GM23248 (cell line): ENCODE data around the gene C1orf21. TPM values are rescaled to one million over a fixed set of nuclear protein-coding genes. Genes with fewer than 3 reads are reported as not detected.

ENCODE experiments used
- DNase-seq: peaks from one replicate; pipeline ENCODE4 v3.0.0-alpha.2; 2015
- H2AFZ ChIP-seq: fragments of 200-600 bp; sonication (generic); 2 replicates; pipeline ENCODE4 v1.6.1; 2016; ENCODE audit warnings: antibody characterized with exemption
- H3F3A ChIP-seq: fragments of 200-600 bp; sonication (generic); 2 replicates; pipeline ENCODE4 v1.6.1; 2016; ENCODE audit warnings: mild to moderate bottlenecking, antibody characterized with exemption, mixed run types; ENCODE audit not compliant: insufficient read depth
- H3K27ac ChIP-seq: fragments of 200-600 bp; sonication (generic); 2 replicates; pipeline ENCODE4 v1.5.1; 2016; ENCODE audit warnings: mild to moderate bottlenecking
- H3K27me3 ChIP-seq: fragments of 200-600 bp; sonication (generic); replicated peaks from 2 replicates; pipeline ENCODE4 v1.6.1; 2016; ENCODE audit warnings: mild to moderate bottlenecking; ENCODE audit not compliant: insufficient read depth
- H3K36me3 ChIP-seq: fragments of 200-600 bp; sonication (generic); 2 replicates; pipeline ENCODE4 v1.6.1; 2016; ENCODE audit warnings: low read depth, mild to moderate bottlenecking
- H3K4me1 ChIP-seq: fragments of 200-600 bp; sonication (generic); 2 replicates; pipeline ENCODE4 v1.6.1; 2016; ENCODE audit warnings: mild to moderate bottlenecking; ENCODE audit not compliant: insufficient read depth
- H3K4me2 ChIP-seq: fragments of 200-600 bp; sonication (generic); one replicate; pipeline ENCODE4 v1.6.1; 2016; ENCODE audit warnings: mild to moderate bottlenecking; ENCODE audit not compliant: unreplicated experiment
- H3K4me3 ChIP-seq: fragments of 200-600 bp; sonication (generic); 2 replicates; pipeline ENCODE4 v1.5.1; 2016; ENCODE audit warnings: mild to moderate bottlenecking
- H3K79me2 ChIP-seq: fragments of 200-600 bp; sonication (generic); 2 replicates; pipeline ENCODE4 v1.6.1; 2016; ENCODE audit warnings: mild to moderate bottlenecking; ENCODE audit not compliant: insufficient read depth
- H3K9ac ChIP-seq: fragments of 200-600 bp; sonication (generic); 2 replicates; pipeline ENCODE4 v1.6.1; 2016; ENCODE audit warnings: mild to moderate bottlenecking
- H3K9me2 ChIP-seq: fragments of 200-600 bp; sonication (generic); 2 replicates; pipeline ENCODE4 v1.6.1; 2016; ENCODE audit warnings: mixed run types, mild to moderate bottlenecking, moderate library complexity; ENCODE audit not compliant: insufficient read depth
- H3K9me3 ChIP-seq: fragments of 200-600 bp; sonication (generic); one replicate; pipeline ENCODE4 v1.6.1; 2017; ENCODE audit warnings: low read depth
- H4K20me1 ChIP-seq: fragments of 200-600 bp; sonication (generic); 2 replicates; pipeline ENCODE4 v1.6.0; 2016; ENCODE audit not compliant: insufficient read depth
- EZH2 ChIP-seq: fragments of 200-600 bp; sonication (generic); IDR thresholded peaks from 2 replicates; pipeline ENCODE4 v1.6.1; 2018; ENCODE audit warnings: antibody characterized with exemption, mild to moderate bottlenecking; ENCODE audit not compliant: insufficient read depth, poor library complexity, severe bottlenecking
- EZH2phosphoT487 ChIP-seq: fragments of 200-600 bp; sonication (generic); IDR thresholded peaks from 2 replicates; pipeline ENCODE4 v1.6.1; 2018; ENCODE audit warnings: antibody characterized with exemption, moderate library complexity, mild to moderate bottlenecking, low read depth; ENCODE audit not compliant: insufficient read depth
- WGBS, 2 experiments: methylation state at CpG; one replicate each; pipeline ENCODE4 v1.1.6; 2015 to 2017; ENCODE audit warnings: low lambda C conversion rate in 2 of 2, low coverage in 1 of 2; ENCODE audit errors: missing lambda C conversion rate in 2 of 2; 5-methylcytosine and 5-hydroxymethylcytosine counted together
- in situ Hi-C: fragments of 300-500 bp; cut with MboI; formaldehyde crosslinking; loops from 2 replicates; pipeline ENCODE4 v1.15.0; 2020
- polyA plus RNA-seq: library from polyadenylated mRNA; unstranded; fragments of >200 nt; fragmentation: Nextera tagmentation; extraction: Ambion mirVana; gene quantifications from 2 replicates; pipeline ENCODE4 v1.2.1, GENCODE V29; 2016
- total RNA-seq: library from RNA; depleted of rRNA; stranded (reverse); fragments of >200 nt; shearing (Covaris generic); gene quantifications from 2 replicates; pipeline ENCODE4 v1.2.3, GENCODE V29; 2014

The C1orf21 gene
- total and polyA plus RNA-seq, 2 experiments from 2014 or later: 16.7 to 20.0 TPM

DNA sequence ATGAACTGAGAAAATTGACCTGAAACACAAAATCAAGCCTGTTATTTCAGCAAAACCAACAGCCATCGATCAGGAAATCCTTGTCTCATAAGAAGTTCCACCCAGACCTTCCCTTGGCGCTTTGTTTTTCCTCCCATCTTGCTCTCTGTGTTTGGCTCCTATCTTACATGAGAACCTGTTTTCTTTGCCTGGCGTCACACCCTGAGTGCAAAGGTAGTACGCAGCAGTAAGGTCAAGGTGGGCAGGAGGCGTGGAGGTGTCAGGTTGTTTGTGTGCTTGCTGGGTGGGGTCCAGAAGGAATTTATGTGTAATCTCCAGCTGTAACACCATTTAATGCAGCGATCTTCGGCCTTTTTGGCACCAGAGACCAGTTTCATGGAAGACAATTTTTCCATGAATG is 50.5 kb downstream of the C1orf21 start:
- DNase-seq: no peak
- H3K4me3 ChIP-seq: no peak overlapping the region
- H3K9me2 ChIP-seq: no peaks in the 10 kb centered on the region
- in situ Hi-C loops: no loop called here
- H2AFZ ChIP-seq: no peak overlapping the region
- TF ChIP-seq EZH2phosphoT487: no peak
- no peak for TF ChIP-seq EZH2
- H3K4me2 ChIP-seq: no peak overlapping the region
- no peaks in the 10 kb centered on the region for H3F3A ChIP-seq
- no peak overlapping the region for H3K9ac ChIP-seq
- no peaks in the 10 kb centered on the region for H3K9me3 ChIP-seq
- H3K79me2 ChIP-seq: no peaks in the 10 kb centered on the region
- no peaks in the 10 kb centered on the region for H3K27me3 ChIP-seq
- no peak overlapping the region for H3K27ac ChIP-seq
- H3K36me3 ChIP-seq: no peaks in the 10 kb centered on the region
- H3K4me1 ChIP-seq: no peaks in the 10 kb centered on the region
- 97% methylated on average over 7 of the region's 7 CpGs for WGBS, 2 experiments
- no peaks in the 10 kb centered on the region for H4K20me1 ChIP-seq

DNA sequence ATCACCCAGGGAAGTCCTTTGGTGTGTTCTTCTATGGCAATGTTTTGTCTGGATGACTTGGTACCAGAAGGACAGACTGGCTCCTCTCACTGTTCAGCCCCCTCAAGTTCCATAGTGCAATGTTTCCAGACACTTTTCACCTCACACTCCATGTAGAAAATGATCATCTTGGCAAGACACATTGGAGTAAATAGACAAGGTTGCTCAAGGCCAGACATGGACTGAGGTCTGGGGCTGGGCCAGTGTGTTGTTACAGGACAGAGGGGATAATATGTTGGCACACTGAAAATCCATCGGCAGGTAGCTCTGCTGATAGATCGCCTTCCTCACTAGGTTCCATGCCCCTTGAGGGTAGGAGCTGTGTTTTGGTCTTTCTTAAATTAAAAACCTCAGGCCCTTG is 51.5 kb downstream of the C1orf21 start:
- Histone ChIP-seq H3K27me3 (no peaks in the 10 kb centered on the region), H4K20me1 (no peaks in the 10 kb centered on the region), H3K4me2 (no peak overlapping the region), H3F3A (no peaks in the 10 kb centered on the region), H3K9ac (no peak overlapping the region), H3K79me2 (no peaks in the 10 kb centered on the region), H3K4me3 (no peak overlapping the region), H3K9me3 (no peaks in the 10 kb centered on the region), H3K27ac (no peak overlapping the region), H2AFZ (no peak overlapping the region), H3K9me2 (no peaks in the 10 kb centered on the region), H3K4me1 (no peaks in the 10 kb centered on the region), H3K36me3 (no peaks in the 10 kb centered on the region)
- no peak for TF ChIP-seq EZH2phosphoT487
- TF ChIP-seq EZH2: no peak
- DNase-seq: no peak
- in situ Hi-C loops: no loop called here
- WGBS, 2 experiments: 83 to 97% methylated on average over 2 of the region's 2 CpGs

DNA sequence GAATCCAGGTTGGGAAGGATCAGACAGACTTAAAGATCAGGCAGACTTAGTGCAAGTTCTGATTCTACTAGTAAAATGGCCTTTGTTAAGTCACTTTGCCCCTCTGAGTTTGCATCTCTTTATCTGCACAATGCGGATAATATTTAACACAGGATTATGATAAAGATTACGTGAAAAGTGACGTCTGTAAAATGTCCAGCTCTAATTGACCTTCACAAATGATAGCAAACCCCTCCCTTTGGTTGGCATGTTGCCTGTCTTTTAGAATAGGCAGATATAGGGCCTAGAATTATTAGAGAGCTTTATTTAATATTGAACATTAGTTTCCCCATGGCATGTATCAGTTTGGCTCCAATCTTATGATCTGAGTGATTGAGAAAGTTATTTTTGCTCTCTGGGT is 55.4 kb downstream of the C1orf21 start:
- Histone ChIP-seq H3K27me3 (no peaks in the 10 kb centered on the region), H3K9ac (no peak overlapping the region), H3K4me3 (no peak overlapping the region), H3K27ac (no peak overlapping the region), H3K79me2 (no peaks in the 10 kb centered on the region), H2AFZ (no peak overlapping the region), H3K4me1 (no peaks in the 10 kb centered on the region), H3K36me3 (no peaks in the 10 kb centered on the region), H3K9me3 (no peaks in the 10 kb centered on the region), H3K9me2 (no peaks in the 10 kb centered on the region), H4K20me1 (no peaks in the 10 kb centered on the region), H3K4me2 (no peak overlapping the region), H3F3A (no peaks in the 10 kb centered on the region)
- 92% methylated on average over 3 of the region's 3 CpGs for WGBS, 2 experiments
- in situ Hi-C loops: no loop called here
- DNase-seq: no peak
- TF ChIP-seq EZH2phosphoT487 (no peak), EZH2 (no peak)

DNA sequence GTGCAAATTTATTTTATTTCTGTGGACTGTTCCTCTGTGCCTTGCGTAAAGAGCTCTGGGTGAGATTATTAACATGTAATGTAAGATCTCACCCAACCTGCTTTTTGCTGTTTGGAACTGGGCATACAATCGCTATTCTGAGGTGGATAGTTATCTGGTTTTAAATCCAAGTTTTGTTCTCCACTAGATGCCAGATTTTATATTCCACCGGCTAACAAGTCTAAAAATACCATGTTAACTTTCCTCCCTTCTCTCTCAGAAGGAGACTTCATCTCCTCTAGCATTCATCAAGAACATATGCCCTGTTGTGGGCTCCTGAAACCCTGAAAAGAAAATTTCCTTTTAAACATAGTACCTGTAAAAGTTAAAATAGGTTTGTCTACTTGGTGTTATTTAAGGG is 56.4 kb downstream of the C1orf21 start:
- DNase-seq: no peak
- 65 to 75% methylated on average over 3 of the region's 3 CpGs for WGBS, 2 experiments
- TF ChIP-seq EZH2phosphoT487: no peak
- no peak for TF ChIP-seq EZH2
- Histone ChIP-seq H3K27me3 (no peaks in the 10 kb centered on the region), H3K4me3 (no peak overlapping the region), H3K36me3 (no peaks in the 10 kb centered on the region), H3F3A (no peaks in the 10 kb centered on the region), H3K4me1 (no peaks in the 10 kb centered on the region), H3K9me2 (no peaks in the 10 kb centered on the region), H2AFZ (no peak overlapping the region), H3K9me3 (no peaks in the 10 kb centered on the region), H4K20me1 (no peaks in the 10 kb centered on the region), H3K79me2 (no peaks in the 10 kb centered on the region), H3K9ac (no peak overlapping the region), H3K4me2 (no peak overlapping the region), H3K27ac (no peak overlapping the region)
- in situ Hi-C loops: no loop called here

DNA sequence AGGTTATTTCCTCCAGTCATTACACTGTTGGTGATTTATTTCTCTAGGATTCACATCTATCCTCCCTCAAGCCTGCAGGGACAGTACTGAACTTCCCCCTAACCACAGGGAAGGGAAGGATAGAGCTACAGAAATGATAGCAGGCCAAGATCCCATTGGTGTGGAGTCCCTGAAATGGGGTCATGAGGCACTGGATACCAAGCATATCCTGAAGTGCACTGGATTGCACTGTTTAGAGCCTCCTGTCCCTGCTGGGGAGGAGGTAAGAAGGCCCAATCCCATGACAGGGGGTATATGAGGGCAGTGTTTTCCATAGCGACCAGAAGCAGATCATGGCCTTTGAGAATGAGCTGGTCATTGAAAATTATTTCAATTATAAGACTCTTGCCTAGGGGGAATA is 56.8 kb downstream of the C1orf21 start:
- TF ChIP-seq EZH2: no peak
- TF ChIP-seq EZH2phosphoT487: no peak
- Histone ChIP-seq H3K9me3 (no peaks in the 10 kb centered on the region), H3K4me3 (no peak overlapping the region), H3K27me3 (no peaks in the 10 kb centered on the region), H3K9ac (no peak overlapping the region), H2AFZ (no peak overlapping the region), H3K36me3 (no peaks in the 10 kb centered on the region), H3F3A (no peaks in the 10 kb centered on the region), H3K4me2 (no peak overlapping the region), H3K79me2 (no peaks in the 10 kb centered on the region), H4K20me1 (no peaks in the 10 kb centered on the region), H3K27ac (no peak overlapping the region), H3K4me1 (no peaks in the 10 kb centered on the region), H3K9me2 (no peaks in the 10 kb centered on the region)
- in situ Hi-C loops: no loop called here
- 91 to 95% methylated on average over 1 of the region's 1 CpG for WGBS, 2 experiments
- DNase-seq: no peak
